Right cardiac atrium (tissue), 5 donors: ENCODE data around the gene FOXRED2. TPM values are rescaled to one million over a fixed set of nuclear protein-coding genes. Genes with fewer than 3 reads are reported as not detected.

Experiments
- ATAC-seq, 2 donors: fragments of 200-7000 bp; cut with Tn5 transposase; one replicate each; pipeline versions ENCODE4 v1.8.0 to v1.9.1; 2020; ENCODE audit warnings: moderate library complexity in 2 of 2, mild to moderate bottlenecking in 1 of 2
- DNase-seq, 3 donors: peaks; one replicate each; pipeline ENCODE4 v3.0.0-alpha.2; 2020
- H3K27ac ChIP-seq: one replicate; pipeline ENCODE4 v1.5.1; 2013; ENCODE audit warnings: mild to moderate bottlenecking, low read length, control low read depth, moderate library complexity
- H3K27me3 ChIP-seq: one replicate; pipeline ENCODE4 v1.6.1; 2013; ENCODE audit not compliant: control insufficient read depth, insufficient read depth
- H3K4me1 ChIP-seq: one replicate; pipeline ENCODE4 v1.6.1; 2013; ENCODE audit warnings: low read length; ENCODE audit not compliant: control insufficient read depth, insufficient read depth
- H3K4me3 ChIP-seq: one replicate; pipeline ENCODE4 v1.5.1; 2013; ENCODE audit warnings: low read length, control low read depth
- H3K9me3 ChIP-seq: one replicate; pipeline ENCODE4 v1.6.1; 2013; ENCODE audit warnings: low read length; ENCODE audit not compliant: control insufficient read depth
- WGBS: extraction: QIAGEN DNeasy Blood & Tissue Kit; methylation state at CpG from one replicate; pipeline ENCODE4 v1.1.7; 2013; 5-methylcytosine and 5-hydroxymethylcytosine counted together
- intact Hi-C, 4 donors: fragments of 100-400 bp; cut with DNase I; formaldehyde crosslinking; loops; one replicate each; pipeline versions ENCODE4 v1.11.0 to v1.14.0; 2022 to 2023
- polyA plus RNA-seq: library from polyadenylated mRNA; stranded (reverse); fragments of 200-250 nt; gene quantifications from one replicate; pipeline ENCODE4 v1.2.3, GENCODE V29; 2013
- total RNA-seq, 4 donors: library from RNA; stranded (reverse); fragmentation: NEBNext Ultra II Directional; extraction: Animal tissue kit (Norgen Biotek cat#: 25700); gene quantifications; one replicate each; pipeline ENCODE4 v1.2.1, GENCODE V29; 2021
- donor health status: healthy with polysubstance abuse.
- donor health status: DM: no; HTN: yes; CAD: no.
- donor health status: DM: no; HTN: no; CAD: no.
- donor health status: DM: no; HTN: yes; CAD: no; lungs with severe emphysema.
- donor health status: DM: yes; HTN: yes; CAD: no.

Gene FOXRED2
- total and polyA plus RNA-seq, 5 donors = 3.8 to 9.0 (median 6.9) TPM

- intact Hi-C loops = loop anchor here in 3 of 4 donors (5.0 to 10.0 kb wide), 3 partner anchors 82 to 147 kb away; partner anchors contain the start of gene MYH9 (in 3 of the 3)
- Histone ChIP-seq H3K4me3 (no peak overlapping the region), H3K27ac (peak overlapping the region; percentile 5), H3K9me3 (no peaks in the 10 kb centered on the region), H3K4me1 (peaks cover 2% of the 10 kb centered on the region), H3K27me3 (no peaks in the 10 kb centered on the region)
- ATAC-seq (no peak), DNase-seq (peak in 1 of 3 donors; percentile 32)
- 83% methylated on average over 14 of the region's 14 CpGs for WGBS
Measured at GRCh38 chr22:36469094-36469710, 37.6 kb downstream of the FOXRED2 start.

- DNase-seq = peak in 1 of 3 donors; percentile 44
- 75% methylated on average over 7 of the region's 7 CpGs for WGBS
- peak overlapping the region; percentile 66 for H3K27ac ChIP-seq
- intact Hi-C loops = loop anchor here in 3 of 4 donors (5.0 to 10.0 kb wide), 3 partner anchors 81 to 146 kb away; partner anchors contain the start of gene MYH9 (in 3 of the 3)
- H3K4me3 ChIP-seq = no peak overlapping the region
- no peaks in the 10 kb centered on the region for H3K27me3 ChIP-seq
- peaks cover 6% of the 10 kb centered on the region for H3K4me1 ChIP-seq
- H3K9me3 ChIP-seq = no peaks in the 10 kb centered on the region
- no peak for ATAC-seq
Measured at GRCh38 chr22:36467946-36468345, 38.9 kb downstream of the FOXRED2 start.

GRCh38 chr22:36467042-36467810 lies 39.6 kb downstream of the FOXRED2 start:
- H3K9me3 ChIP-seq = no peaks in the 10 kb centered on the region
- H3K27ac ChIP-seq = peak overlapping the region; percentile 66
- H3K27me3 ChIP-seq = no peaks in the 10 kb centered on the region
- peaks cover 6% of the 10 kb centered on the region for H3K4me1 ChIP-seq
- intact Hi-C loops = loop anchor here in 3 of 4 donors (5.0 to 10.0 kb wide), 3 partner anchors 80 to 145 kb away; partner anchors contain the start of gene MYH9 (in 3 of the 3)
- ATAC-seq = peak; percentile 8 to 12
- WGBS = 51% methylated on average over 14 of the region's 14 CpGs
- no peak overlapping the region for H3K4me3 ChIP-seq
- peak; percentile 60 to 87 (median 83) for DNase-seq

GRCh38 chr22:36466258-36466657 lies 40.6 kb downstream of the FOXRED2 start:
- peak overlapping the region; percentile 65 for H3K27ac ChIP-seq
- intact Hi-C loops = loop anchor here in 3 of 4 donors (5.0 to 10.0 kb wide), 3 partner anchors 79 to 144 kb away; partner anchors contain the start of gene MYH9 (in 3 of the 3)
- ATAC-seq = no peak
- no peak overlapping the region for H3K4me3 ChIP-seq
- H3K9me3 ChIP-seq = no peaks in the 10 kb centered on the region
- WGBS = 77% methylated on average over 7 of the region's 7 CpGs
- no peak for DNase-seq
- no peaks in the 10 kb centered on the region for H3K27me3 ChIP-seq
- peaks cover 6% of the 10 kb centered on the region for H3K4me1 ChIP-seq

GRCh38 chr22:36465232-36466021 lies 41.4 kb downstream of the FOXRED2 start:
- Histone ChIP-seq H3K27ac (peak overlapping the region; percentile 65), H3K9me3 (no peaks in the 10 kb centered on the region), H3K4me1 (peaks cover 6% of the 10 kb centered on the region), H3K4me3 (no peak overlapping the region), H3K27me3 (no peaks in the 10 kb centered on the region)
- WGBS = 46% methylated on average over 25 of the region's 25 CpGs
- intact Hi-C loops = loop anchor here in 3 of 4 donors (5.0 to 10.0 kb wide), 3 partner anchors 78 to 143 kb away; partner anchors contain the start of gene MYH9 (in 3 of the 3)
- peak; percentile 73 to 83 (median 78) for DNase-seq
- peak; percentile 43 to 57 for ATAC-seq

GRCh38 chr22:36464715-36465231 lies 42.1 kb downstream of the FOXRED2 start:
- 81% methylated on average over 20 of the region's 20 CpGs for WGBS
- Histone ChIP-seq H3K27ac (peak overlapping the region; percentile 65), H3K9me3 (no peaks in the 10 kb centered on the region), H3K4me1 (peaks cover 6% of the 10 kb centered on the region), H3K4me3 (no peak overlapping the region), H3K27me3 (no peaks in the 10 kb centered on the region)
- DNase-seq = peak in 1 of 3 donors; percentile 58
- intact Hi-C loops = loop anchor here in 3 of 4 donors (5.0 to 10.0 kb wide), 3 partner anchors 77 to 142 kb away; partner anchors contain the start of gene MYH9 (in 3 of the 3)
- no peak for ATAC-seq

- Histone ChIP-seq H3K4me3 (no peak overlapping the region), H3K4me1 (peaks cover 6% of the 10 kb centered on the region), H3K27me3 (no peaks in the 10 kb centered on the region), H3K9me3 (no peaks in the 10 kb centered on the region), H3K27ac (peak overlapping the region; percentile 91)
- DNase-seq (peak; percentile 68 to 89 (median 86)), ATAC-seq (peak; percentile 67 to 76)
- WGBS = 55% methylated on average over 17 of the region's 17 CpGs
- intact Hi-C loops = loop anchor here in 1 of 4 donors (10.0 kb wide), 1 partner anchor 79 kb away; the partner anchor contains the start of gene MYH9
Measured at GRCh38 chr22:36463783-36464184, 43.1 kb downstream of the FOXRED2 start.

- Histone ChIP-seq H3K27me3 (no peaks in the 10 kb centered on the region), H3K4me1 (peaks cover 7% of the 10 kb centered on the region), H3K4me3 (no peak overlapping the region), H3K9me3 (no peaks in the 10 kb centered on the region), H3K27ac (peak overlapping the region; percentile 61)
- ATAC-seq (peak in 1 of 2 donors; percentile 2), DNase-seq (peak in 2 of 3 donors; percentile 48 to 50)
- WGBS = 68% methylated on average over 16 of the region's 16 CpGs
- intact Hi-C loops = loop anchor here in 1 of 4 donors (10.0 kb wide), 1 partner anchor 77 kb away; the partner anchor contains the start of gene MYH9
Measured at GRCh38 chr22:36461665-36462649, 44.9 kb downstream of the FOXRED2 start.

GRCh38 chr22:36460202-36460601 lies 46.6 kb downstream of the FOXRED2 start:
- intact Hi-C loops = loop anchor here in 1 of 4 donors (10.0 kb wide), 1 partner anchor 75 kb away; the partner anchor contains the start of gene MYH9
- WGBS = 98% methylated on average over 8 of the region's 8 CpGs
- DNase-seq (no peak), ATAC-seq (no peak)
- no peaks in the 10 kb centered on the region for H3K9me3 ChIP-seq
- peaks cover 14% of the 10 kb centered on the region for H3K4me1 ChIP-seq
- no peak overlapping the region for H3K4me3 ChIP-seq
- no peaks in the 10 kb centered on the region for H3K27me3 ChIP-seq
- no peak overlapping the region for H3K27ac ChIP-seq
